Muscle layer of duodenum (tissue), 2 donors: ENCODE data around the gene ZNF860.

Experiments used
- H3K27ac ChIP-seq: one replicate; pipeline ENCODE4 v1.7.0; 2013; ENCODE audit warnings: mild to moderate bottlenecking, low read length
- H3K27me3 ChIP-seq: one replicate; pipeline ENCODE4 v1.7.0; 2013; ENCODE audit warnings: low read depth, mild to moderate bottlenecking, control low read depth, low read length
- H3K36me3 ChIP-seq, 2 donors: one replicate each; pipeline ENCODE4 v1.7.0; 2013; ENCODE audit warnings: low read length in 2 of 2, control low read depth in 1 of 2, mild to moderate bottlenecking in 1 of 2; ENCODE audit not compliant: insufficient read depth in 2 of 2, control insufficient read depth in 1 of 2
- H3K4me1 ChIP-seq, 2 donors: one replicate each; pipeline ENCODE4 v1.7.0; 2013; ENCODE audit warnings: low read length in 2 of 2, mild to moderate bottlenecking in 2 of 2, control low read depth in 1 of 2, moderate library complexity in 1 of 2; ENCODE audit not compliant: insufficient read depth in 2 of 2, control insufficient read depth in 1 of 2
- H3K4me3 ChIP-seq, 2 donors: one replicate each; pipeline ENCODE4 v1.7.0; 2013; ENCODE audit warnings: low read length in 2 of 2, low read depth in 1 of 2, mild to moderate bottlenecking in 1 of 2
- H3K9me3 ChIP-seq, 2 donors: one replicate each; pipeline ENCODE4 v1.7.0; 2013; ENCODE audit warnings: low read length in 2 of 2, control low read depth in 1 of 2, mild to moderate bottlenecking in 1 of 2; ENCODE audit not compliant: control insufficient read depth in 1 of 2
- donor health status: healthy.

ZNF860 gene

DNA sequence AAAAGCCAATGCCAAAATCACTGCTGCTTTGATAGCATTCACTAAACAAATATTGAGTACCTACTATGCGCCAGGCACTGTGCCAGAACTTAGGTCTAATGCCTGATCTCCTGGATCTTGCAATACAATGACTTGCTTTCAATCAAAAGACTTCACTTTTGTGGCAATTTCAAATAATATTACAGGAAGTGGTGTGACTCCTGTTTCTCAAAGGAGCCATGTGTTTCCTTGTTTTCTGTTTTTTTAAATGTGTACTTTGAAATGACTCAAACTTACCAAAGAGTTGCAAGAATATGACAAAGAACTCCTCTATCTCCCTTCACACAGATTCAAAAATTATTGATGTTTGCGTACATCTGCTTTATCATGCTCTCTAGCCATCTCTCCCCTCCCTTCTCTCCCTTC lies 18.7 kb upstream of the ZNF860 start:
- no peaks in the 10 kb centered on the region for H3K9me3 ChIP-seq
- H3K4me1 ChIP-seq, result peaks cover 7 to 27% of the 10 kb centered on the region in 2 donors
- H3K36me3 ChIP-seq, result no peaks in the 10 kb centered on the region
- H3K27me3 ChIP-seq, result no peaks in the 10 kb centered on the region
- no peak overlapping the region for H3K27ac ChIP-seq
- no peak overlapping the region for H3K4me3 ChIP-seq

DNA sequence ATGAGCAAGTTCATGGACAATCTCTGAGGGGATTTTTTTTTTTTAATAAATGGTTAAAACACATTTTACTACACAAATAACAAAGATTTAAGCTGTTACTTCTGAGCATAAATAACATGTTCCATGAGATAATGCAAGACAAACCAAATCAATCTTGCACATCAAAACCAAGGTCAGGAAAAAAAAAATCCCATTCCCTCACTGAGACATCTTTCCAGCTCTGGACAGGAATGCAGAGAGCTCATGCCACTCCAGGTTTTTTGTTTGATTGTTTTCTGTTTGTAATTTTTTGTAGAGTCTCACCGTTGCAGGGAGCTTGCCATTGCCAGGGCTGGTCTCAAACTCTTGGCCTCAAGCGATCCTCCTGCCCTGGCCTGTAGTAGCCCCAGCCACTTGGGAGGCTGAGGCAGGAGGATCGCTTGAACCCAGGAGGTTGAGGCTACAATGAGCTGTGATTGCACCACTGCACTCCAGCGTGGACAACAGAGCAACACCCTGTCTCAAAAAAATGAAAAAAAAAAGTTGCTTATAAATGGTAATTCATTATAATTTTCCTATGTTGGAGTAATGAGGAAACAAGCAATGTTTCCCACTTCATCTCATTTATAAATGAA lies 14.5 kb upstream of the ZNF860 start:
- Histone ChIP-seq H3K9me3 (no peaks in the 10 kb centered on the region), H3K27me3 (no peaks in the 10 kb centered on the region), H3K4me1 (peaks cover 5 to 7% of the 10 kb centered on the region in 2 donors), H3K4me3 (no peak overlapping the region), H3K27ac (no peak overlapping the region), H3K36me3 (peaks cover 0 to 5% of the 10 kb centered on the region in 2 donors)

DNA sequence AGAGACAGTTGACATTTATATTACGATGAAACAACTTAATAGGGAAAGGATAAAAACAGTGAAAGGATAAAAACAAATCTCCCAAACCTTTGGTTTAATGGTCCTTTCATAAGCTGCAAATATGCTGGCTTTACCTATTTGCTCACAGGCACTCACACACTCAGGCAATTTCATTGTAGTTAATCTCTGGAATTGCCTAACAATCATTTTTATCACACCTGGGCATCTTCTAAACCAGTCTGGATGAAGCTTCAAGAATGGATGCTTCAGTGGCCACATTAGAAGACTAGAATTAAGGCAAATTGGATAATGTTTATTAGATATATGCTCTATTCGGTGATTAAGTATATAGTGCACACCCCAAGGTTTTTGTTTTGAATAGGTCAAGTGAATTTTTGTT lies 14.0 kb upstream of the ZNF860 start:
- Histone ChIP-seq H3K27ac (no peak overlapping the region), H3K4me1 (peaks cover 5 to 7% of the 10 kb centered on the region in 2 donors), H3K9me3 (no peaks in the 10 kb centered on the region), H3K27me3 (no peaks in the 10 kb centered on the region), H3K4me3 (no peak overlapping the region), H3K36me3 (peaks cover 0 to 5% of the 10 kb centered on the region in 2 donors)

DNA sequence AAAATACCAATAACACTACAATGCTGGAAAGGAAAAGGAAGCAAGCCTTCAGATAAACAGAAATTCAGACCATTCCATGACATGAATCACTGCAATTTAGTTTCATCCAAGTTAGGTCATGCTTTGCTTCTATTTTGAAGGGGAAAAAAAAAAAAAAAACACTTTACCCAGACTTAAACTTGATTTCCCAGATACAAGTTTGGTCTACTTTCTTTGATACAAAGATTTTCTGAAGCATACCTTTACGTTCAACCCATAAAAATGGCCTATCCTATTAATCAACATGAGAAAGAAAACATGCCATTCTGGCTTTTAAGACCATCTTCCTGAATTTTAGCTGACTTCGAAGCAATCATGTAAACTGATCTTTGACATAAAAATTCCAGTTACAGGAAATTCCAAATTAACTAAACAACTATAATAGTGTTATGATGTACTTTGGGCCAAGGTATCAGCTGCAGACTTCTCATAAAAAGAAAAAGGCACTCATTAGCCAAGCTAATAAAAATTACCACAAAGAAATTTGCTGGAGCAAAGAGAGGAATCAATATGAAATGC lies 13.1 kb upstream of the ZNF860 start:
- Histone ChIP-seq H3K4me3 (no peak overlapping the region), H3K27me3 (no peaks in the 10 kb centered on the region), H3K27ac (peak overlapping the region; percentile 70), H3K36me3 (peaks cover 0 to 5% of the 10 kb centered on the region in 2 donors), H3K9me3 (no peaks in the 10 kb centered on the region), H3K4me1 (peaks cover 5 to 7% of the 10 kb centered on the region in 2 donors)

DNA sequence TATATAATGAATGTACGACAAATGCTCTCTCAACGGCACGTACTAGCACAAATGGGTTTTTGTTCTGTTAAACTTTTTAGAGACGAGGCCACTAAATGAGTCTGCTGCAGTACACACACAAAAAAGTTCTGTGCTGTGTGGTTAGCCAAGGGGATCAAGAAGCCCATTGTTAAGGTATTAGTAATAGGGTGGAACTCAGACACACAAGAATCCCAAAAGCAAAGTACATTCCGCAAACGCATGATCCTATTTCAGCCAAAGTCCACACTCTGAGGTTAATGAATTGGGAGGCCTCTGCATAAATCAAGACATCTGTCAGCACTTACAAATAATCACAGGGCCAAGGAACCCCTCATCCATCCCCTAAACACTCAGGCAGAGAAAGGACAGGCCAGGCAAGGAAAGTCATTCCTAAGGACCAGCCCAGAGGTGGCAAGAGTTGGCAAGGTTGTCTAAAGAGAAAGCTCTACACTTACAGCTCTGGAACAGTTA lies 12.6 kb upstream of the ZNF860 start:
- Histone ChIP-seq H3K27ac (peak overlapping the region; percentile 70), H3K36me3 (peaks cover 0 to 5% of the 10 kb centered on the region in 2 donors), H3K4me1 (peaks cover 5 to 7% of the 10 kb centered on the region in 2 donors), H3K27me3 (no peaks in the 10 kb centered on the region), H3K4me3 (no peak overlapping the region), H3K9me3 (no peaks in the 10 kb centered on the region)

DNA sequence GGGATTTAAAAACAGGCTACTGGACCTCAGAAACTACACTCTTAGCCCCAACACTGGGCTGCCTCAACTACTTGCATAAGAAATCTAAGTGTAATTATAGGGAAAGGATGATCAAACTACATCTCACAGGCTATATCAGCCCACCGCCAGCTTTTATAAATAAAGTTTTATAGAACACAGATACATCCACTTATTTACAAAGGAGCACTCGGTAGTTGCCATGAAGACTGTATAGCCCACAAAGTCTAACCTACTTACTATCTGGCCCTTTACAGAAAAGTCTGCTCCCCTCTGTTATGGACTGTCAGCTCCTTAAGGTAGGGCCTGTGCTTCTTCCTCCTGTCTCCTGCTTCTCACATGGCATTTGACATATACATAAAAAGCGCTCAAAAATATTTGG lies 9.9 kb upstream of the ZNF860 start:
- peaks cover 5 to 7% of the 10 kb centered on the region in 2 donors for H3K4me1 ChIP-seq
- no peaks in the 10 kb centered on the region for H3K27me3 ChIP-seq
- no peak overlapping the region for H3K27ac ChIP-seq
- no peak overlapping the region for H3K4me3 ChIP-seq
- no peaks in the 10 kb centered on the region for H3K9me3 ChIP-seq
- H3K36me3 ChIP-seq, result peaks cover 0 to 5% of the 10 kb centered on the region in 2 donors

DNA sequence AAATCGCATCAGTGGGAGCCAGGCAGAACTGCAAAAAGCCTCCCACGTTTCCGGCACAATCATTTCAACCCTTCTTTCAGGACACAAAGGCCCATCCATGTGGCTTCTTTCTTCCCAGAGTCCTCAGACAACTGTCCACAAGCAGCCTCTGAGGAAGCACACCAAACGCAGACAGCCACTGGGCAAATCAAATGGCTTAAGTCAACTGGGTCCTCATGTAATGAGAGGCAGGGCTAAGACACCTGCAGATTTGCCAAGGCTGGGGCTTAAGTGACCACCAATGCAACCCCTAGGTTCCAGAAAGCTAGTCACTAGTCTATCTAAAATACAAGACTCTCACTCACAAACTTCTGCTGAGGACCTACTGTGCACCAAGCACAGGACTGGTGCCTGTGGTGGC lies 8.5 kb upstream of the ZNF860 start:
- H3K9me3 ChIP-seq, result no peaks in the 10 kb centered on the region
- no peak overlapping the region for H3K4me3 ChIP-seq
- peaks cover 0 to 5% of the 10 kb centered on the region in 2 donors for H3K36me3 ChIP-seq
- H3K27ac ChIP-seq, result no peak overlapping the region
- H3K27me3 ChIP-seq, result no peaks in the 10 kb centered on the region
- peaks cover 5 to 7% of the 10 kb centered on the region in 2 donors for H3K4me1 ChIP-seq

DNA sequence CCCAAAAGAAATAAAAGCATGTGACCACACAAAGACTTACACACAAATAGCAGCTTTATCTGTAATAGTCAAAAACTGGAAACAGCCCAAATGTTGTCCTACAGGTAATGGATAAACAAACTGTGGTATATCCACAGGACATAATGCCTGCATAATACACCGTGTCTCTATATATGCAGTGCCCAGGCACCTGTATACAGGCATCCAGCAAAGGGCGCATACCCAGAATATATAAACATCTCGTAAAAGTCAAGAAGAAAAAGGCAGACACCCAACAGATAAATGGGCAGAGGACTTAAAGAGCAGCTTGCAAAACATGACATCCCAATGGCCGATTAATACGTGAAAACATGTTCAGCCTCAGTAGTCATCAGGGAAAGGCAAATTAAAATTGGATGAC lies 7.7 kb upstream of the ZNF860 start:
- Histone ChIP-seq H3K27me3 (no peaks in the 10 kb centered on the region), H3K9me3 (no peaks in the 10 kb centered on the region), H3K27ac (no peak overlapping the region), H3K36me3 (no peaks in the 10 kb centered on the region), H3K4me3 (no peak overlapping the region), H3K4me1 (peaks cover under 1 to 2% of the 10 kb centered on the region in 2 donors)

DNA sequence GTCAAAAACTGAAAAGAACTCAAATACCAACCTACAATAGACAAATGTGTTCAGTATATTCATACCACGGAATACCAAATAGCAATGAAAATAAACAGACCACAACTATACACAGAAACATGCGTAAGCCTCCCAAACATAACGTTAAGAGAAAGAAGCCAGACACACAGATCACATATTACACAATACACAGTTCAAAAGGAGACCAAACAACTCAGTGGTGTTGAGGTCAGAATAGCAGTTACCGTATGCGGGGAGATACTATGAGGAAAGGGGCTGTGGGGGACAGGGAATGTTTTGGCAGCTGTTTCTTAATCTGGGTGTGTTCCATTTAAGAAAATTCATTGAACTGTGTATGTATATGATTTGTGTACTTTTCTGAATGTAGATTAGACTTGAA lies 7.1 kb upstream of the ZNF860 start:
- H3K4me3 ChIP-seq, result no peak overlapping the region
- H3K27me3 ChIP-seq, result no peaks in the 10 kb centered on the region
- no peak overlapping the region for H3K27ac ChIP-seq
- H3K36me3 ChIP-seq, result no peaks in the 10 kb centered on the region
- no peaks in the 10 kb centered on the region for H3K4me1 ChIP-seq
- no peaks in the 10 kb centered on the region for H3K9me3 ChIP-seq

DNA sequence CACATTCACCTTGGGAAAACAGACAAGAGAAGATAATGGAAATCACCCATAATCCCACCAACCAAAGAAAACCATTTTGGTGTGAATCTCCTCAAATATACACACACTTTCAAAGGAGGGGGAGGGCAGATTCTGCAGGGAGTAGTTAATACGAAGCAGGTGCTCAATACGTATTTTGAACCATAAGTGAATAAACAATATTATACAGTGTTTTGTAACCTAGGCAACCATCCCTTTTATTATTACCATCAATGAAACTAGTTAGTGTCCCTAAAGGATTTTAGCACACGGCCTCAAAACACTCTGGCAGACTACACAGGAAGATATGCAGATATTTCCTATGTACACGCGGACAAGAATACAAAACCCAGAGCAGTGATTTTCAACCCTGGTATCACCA lies 6.6 kb upstream of the ZNF860 start:
- Histone ChIP-seq H3K4me1 (no peaks in the 10 kb centered on the region), H3K27me3 (no peaks in the 10 kb centered on the region), H3K36me3 (no peaks in the 10 kb centered on the region)

DNA sequence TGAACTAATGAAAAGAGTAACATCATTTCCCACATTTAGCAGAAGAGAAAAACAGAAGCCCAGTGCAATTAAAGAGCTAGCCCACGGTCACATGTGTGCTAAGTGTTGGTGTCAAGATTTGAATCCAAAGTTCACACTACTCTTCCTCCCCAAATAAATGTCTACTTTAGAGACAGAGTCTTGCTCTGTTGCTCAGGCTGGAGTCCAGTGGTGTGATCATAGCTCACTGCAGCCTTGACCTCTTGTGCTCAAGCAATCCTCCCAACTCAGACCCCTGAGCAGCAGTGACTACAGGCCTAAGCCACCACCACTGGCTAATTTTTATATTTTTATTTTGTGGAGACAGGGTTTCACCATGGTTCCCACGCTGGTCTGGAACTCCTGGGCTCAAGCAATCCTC lies 5.2 kb upstream of the ZNF860 start:
- Histone ChIP-seq H3K36me3 (no peaks in the 10 kb centered on the region), H3K4me1 (no peaks in the 10 kb centered on the region), H3K27ac (no peak overlapping the region), H3K4me3 (no peak overlapping the region), H3K27me3 (no peaks in the 10 kb centered on the region), H3K9me3 (no peaks in the 10 kb centered on the region)

More for the DNA sequence above, 6.6 kb upstream of the ZNF860 start:
- Histone ChIP-seq H3K4me3 (no peak overlapping the region), H3K27ac (no peak overlapping the region), H3K9me3 (no peaks in the 10 kb centered on the region)

DNA sequence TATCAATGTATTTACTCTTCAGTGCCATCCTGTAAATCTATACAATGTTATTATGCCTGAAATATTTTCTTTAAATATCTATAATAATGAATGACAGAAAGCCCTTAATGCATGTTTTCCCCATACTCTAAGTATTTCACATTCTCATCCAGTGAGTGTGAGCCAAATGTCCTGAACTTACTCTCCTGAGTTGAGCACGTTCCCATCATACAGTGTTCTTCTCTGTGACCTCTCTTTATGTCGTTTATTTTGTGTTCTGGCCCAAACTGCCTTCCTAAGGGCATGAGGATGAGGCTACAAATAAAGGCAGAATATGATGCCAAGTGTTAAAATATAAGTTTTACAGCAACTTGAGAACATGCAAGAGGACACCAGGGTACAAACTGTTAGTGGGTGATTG lies 3.8 kb upstream of the ZNF860 start:
- Histone ChIP-seq H3K27me3 (no peaks in the 10 kb centered on the region), H3K27ac (no peak overlapping the region), H3K4me1 (no peaks in the 10 kb centered on the region), H3K4me3 (no peak overlapping the region), H3K9me3 (no peaks in the 10 kb centered on the region), H3K36me3 (no peaks in the 10 kb centered on the region)
